Endothelial cell of umbilical vein (primary cell): ENCODE measurements around the gene MID2.

Source experiments
- CTCF ChIP-seq, 2 donors: IDR thresholded peaks; 1 replicate in 1 of 2; 2 replicates in 1 of 2; pipeline ENCODE4 v1.5.1; 2011; ENCODE audit warnings: low read length in 2 of 2, mild to moderate bottlenecking in 2 of 2, moderate library complexity in 2 of 2, control low read depth in 1 of 2, inconsistent platforms in 1 of 2, low read depth in 1 of 2; ENCODE audit not compliant: insufficient read depth in 1 of 2; ENCODE audit errors: extremely low read depth in 1 of 2
- EZH2 ChIP-seq: IDR thresholded peaks from 2 replicates; pipeline ENCODE4 v1.6.1; 2012; ENCODE audit warnings: borderline replicate concordance, low read depth, mild to moderate bottlenecking, moderate library complexity, low read length, inconsistent platforms; ENCODE audit not compliant: severe bottlenecking
- MAX ChIP-seq: IDR thresholded peaks from 2 replicates; pipeline ENCODE4 v1.6.1; 2011; ENCODE audit not compliant: insufficient read depth, insufficient read length
- POLR2AphosphoS5 ChIP-seq: IDR thresholded peaks from 2 replicates; pipeline ENCODE4 v1.6.1; 2012; ENCODE audit warnings: low read depth, mild to moderate bottlenecking, control low read depth, low read length, moderate library complexity; ENCODE audit not compliant: insufficient read depth

- TF ChIP-seq CTCF (IDR thresholded peaks at IDR 0.05; ENCODE audit: extremely low read depth in 1 of 2, insufficient read depth in 1 of 2, low read depth in 1 of 2, low read length in 2 of 2) (no peak), POLR2AphosphoS5 (no peak), MAX (no peak), EZH2 (no peak)
Observed at GRCh38 chrX:107857837-107858236, 32.2 kb downstream of the MID2 start.
